HG02678 (cell line): ENCODE results near the gene ACR.

ENCODE experiments used
- ATAC-seq: cut with Tn5 transposase; IDR thresholded peaks from one replicate; pipeline ENCODE4 v1.9.1; 2021; ENCODE audit warnings: mild to moderate bottlenecking, moderate library complexity; ENCODE audit not compliant: unreplicated experiment

Gene ACR

GRCh38 chr22:50737728-50738648 is at the start of gene ACR:
Gene ACR, plus strand, starts transcription at chr22:50738204. Its CDS starts 32 bp downstream, at chr22:50738236.
- ATAC-seq = no peak

- ATAC-seq = no peak
Measured at GRCh38 chr22:50688448-50688847, 49.6 kb upstream of the ACR start.

- ATAC-seq = no peak
Measured at GRCh38 chr22:50691521-50691920, 46.5 kb upstream of the ACR start.

- ATAC-seq = no peak
Measured at GRCh38 chr22:50693462-50693861, 44.5 kb upstream of the ACR start.

- ATAC-seq = no peak
Measured at GRCh38 chr22:50694099-50694605, 43.9 kb upstream of the ACR start.

GRCh38 chr22:50694766-50695420 is 43.1 kb upstream of the ACR start:
- ATAC-seq = no peak

- ATAC-seq = no peak
Measured at GRCh38 chr22:50695421-50696250, 42.4 kb upstream of the ACR start.

GRCh38 chr22:50696251-50696798 is 41.7 kb upstream of the ACR start:
- no peak for ATAC-seq

- no peak for ATAC-seq
Measured at GRCh38 chr22:50696799-50697561, 41.0 kb upstream of the ACR start.

- ATAC-seq = no peak
Measured at GRCh38 chr22:50697667-50698506, 40.1 kb upstream of the ACR start.

GRCh38 chr22:50698546-50698945 is 39.5 kb upstream of the ACR start:
- no peak for ATAC-seq

GRCh38 chr22:50699001-50699755 is 38.8 kb upstream of the ACR start:
- no peak for ATAC-seq

GRCh38 chr22:50699756-50700386 is 38.1 kb upstream of the ACR start:
- ATAC-seq = no peak

GRCh38 chr22:50700387-50701075 is 37.5 kb upstream of the ACR start:
- ATAC-seq = no peak

GRCh38 chr22:50701076-50701419 is 37.0 kb upstream of the ACR start:
- ATAC-seq = no peak

- ATAC-seq = no peak
Measured at GRCh38 chr22:50701428-50702154, 36.4 kb upstream of the ACR start.

GRCh38 chr22:50702261-50702671 is 35.7 kb upstream of the ACR start:
- no peak for ATAC-seq
